Smooth muscle cell of the brain vasculature (primary cell): Measurements from ENCODE around the gene VSX1.

Experiments used
- DNase-seq: peaks from one replicate; pipeline ENCODE4 v3.0.0-alpha.2; 2012; ENCODE audit warnings: low read depth, low spot score

VSX1 gene

DNA sequence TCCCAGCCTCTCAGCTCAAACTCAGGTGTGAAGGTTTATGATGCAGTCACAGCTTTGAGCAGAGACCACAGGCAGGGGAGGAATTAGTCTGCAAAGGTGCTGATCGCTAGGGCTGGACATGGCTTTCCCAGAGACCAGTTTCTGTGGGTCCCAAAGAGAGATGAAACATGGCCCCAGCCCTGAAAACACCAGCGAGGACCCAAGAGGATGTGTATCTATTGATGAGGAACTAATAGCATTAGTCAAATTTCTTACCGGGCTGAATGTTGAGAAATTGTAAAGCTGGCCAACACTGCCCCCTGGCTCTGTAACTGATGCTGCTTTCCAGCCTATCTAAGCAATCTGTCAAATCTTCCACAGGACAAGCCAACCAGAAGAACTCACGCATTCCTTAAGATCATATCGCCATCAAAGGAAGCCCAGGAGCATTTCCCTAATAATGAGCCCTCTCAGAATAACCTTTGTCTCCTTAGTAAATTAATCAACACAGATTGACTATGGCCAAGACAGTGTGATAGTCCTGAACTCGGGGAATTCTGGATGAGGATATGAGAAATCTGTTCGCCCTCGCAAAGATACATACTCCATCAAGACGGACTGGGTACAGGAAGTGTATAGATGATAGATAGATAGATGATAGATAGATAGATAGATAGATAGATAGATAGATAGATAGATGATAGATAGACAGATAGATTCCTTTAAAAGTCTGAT is 16.2 kb downstream of the VSX1 start:
- peak; percentile 32 for DNase-seq

GRCh38 chr20:25065072-25065624 is 16.8 kb downstream of the VSX1 start:
- no peak for DNase-seq

DNA sequence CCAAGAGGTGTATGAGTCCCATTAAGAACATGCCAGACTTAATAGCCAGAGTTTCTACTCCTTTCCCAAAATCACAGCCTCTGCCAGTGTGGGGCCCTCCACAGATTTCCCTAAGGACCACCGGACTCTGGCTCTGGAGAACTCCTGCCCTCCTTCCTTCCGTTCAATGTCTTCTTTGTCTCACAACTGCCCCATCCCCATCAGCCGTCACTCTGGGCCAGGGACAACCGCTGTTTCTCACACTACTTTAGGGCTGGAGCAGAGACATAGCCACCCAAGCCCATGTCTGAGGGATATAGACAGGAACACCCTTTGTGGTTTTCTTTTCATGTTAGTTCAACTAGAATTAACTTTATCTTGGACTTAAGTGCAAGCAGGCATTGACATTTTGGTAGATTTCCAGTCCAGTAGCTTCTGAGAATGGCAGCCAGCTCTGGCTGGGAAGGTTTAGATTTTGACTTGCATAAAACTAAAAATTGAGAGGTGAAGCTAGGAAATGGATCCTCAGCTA is 17.3 kb downstream of the VSX1 start:
- DNase-seq: no peak

DNA sequence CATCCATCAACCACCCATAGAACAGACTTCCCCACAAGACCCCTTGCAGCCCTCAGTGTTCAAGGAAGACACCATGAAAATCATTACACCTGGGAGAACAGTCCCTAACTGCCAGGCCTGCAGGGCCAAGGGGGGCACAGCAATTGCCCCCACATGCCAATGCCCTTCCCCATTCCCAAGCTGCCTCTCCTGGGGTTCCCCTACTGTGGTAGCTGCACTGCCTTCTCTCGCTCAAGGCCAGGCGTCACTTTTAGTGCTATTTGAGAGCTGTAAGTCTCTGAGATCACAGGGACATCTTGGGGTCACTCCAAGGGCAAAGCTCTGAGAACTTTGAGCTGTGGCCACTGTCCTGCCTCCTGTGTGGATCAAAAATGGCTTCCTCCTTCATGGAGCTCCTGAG is 18.0 kb downstream of the VSX1 start:
- DNase-seq: no peak

DNA sequence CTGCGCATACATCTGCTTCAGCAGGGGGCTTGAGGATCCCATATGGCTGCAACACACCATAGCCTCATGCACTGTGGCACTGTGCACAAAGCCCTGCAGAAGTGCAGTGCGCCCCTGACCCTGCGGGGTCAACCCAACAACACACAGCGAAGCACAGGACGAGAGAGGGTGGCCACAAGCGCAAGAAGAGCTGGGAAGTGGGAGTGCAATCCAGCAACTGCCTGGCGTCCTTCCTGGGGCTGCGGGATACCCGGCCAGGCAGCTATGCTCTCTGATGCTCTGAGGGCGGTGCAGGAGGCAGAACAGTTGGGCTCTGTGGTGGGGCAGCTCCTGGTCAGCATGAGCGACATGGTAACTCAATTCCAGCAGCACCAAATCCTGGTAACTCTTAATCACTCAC is 18.4 kb downstream of the VSX1 start:
- DNase-seq: no peak

GRCh38 chr20:25062841-25063240 is 19.1 kb downstream of the VSX1 start:
- DNase-seq: no peak

- DNase-seq: no peak
These were observed 20.0 kb downstream of the VSX1 start for GRCh38 chr20:25061821-25062530.

GRCh38 chr20:25061103-25061799 is 20.7 kb downstream of the VSX1 start:
- DNase-seq: no peak

- DNase-seq: no peak
These were observed 22.0 kb downstream of the VSX1 start for GRCh38 chr20:25059866-25060465.

DNA sequence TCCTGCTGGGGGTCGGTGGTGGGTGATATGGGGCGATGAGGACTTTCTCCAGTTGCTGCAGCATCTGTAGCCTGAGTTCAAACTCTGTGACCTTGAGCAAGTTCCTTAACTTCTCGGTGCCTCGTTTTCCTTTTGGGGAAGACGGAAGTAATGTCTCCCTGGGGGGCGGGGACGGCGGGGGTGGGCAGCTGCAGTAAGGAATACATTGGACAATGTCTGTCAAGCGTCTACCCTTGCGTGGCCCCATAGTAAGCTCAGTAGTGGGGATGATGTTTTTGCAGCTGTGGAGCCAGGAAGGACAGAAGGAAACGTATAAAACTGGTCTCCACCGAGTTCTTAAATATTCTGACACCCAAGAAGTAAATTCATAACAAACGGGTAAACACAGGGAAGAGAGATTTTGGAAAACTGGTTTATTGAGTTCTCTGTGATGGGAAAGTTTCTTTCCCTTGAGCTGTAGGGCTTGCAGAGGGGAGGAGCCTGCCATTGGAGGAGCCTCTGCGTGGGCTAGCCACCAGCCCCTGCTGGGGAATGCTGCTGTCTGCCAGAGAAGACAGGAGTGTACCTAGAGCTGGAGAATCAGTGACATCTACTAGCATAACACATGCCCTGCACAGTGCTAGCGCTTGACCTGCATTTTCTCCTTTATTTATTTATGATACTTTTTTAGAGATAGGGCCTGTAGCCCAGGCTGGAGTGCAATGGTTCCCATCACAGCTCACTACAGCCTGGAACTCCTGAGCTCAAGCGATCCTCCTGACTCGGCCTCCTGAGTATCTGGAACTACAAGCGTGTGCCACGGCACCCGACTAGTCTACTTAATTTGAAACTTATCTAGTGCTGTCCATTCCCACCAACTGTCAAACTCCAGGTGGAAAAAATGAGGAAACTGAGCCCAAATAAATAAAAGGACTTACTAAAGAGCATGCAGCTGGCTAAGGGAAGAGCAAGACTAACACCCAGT is 22.8 kb downstream of the VSX1 start:
- no peak for DNase-seq

GRCh38 chr20:25058051-25058846 is 23.7 kb downstream of the VSX1 start, which contains the start of gene ACSS1:
ACSS1 (minus strand) TSS chr20:25058139; CDS start chr20:25058102, 37 bp downstream.
- no peak for DNase-seq

- no peak for DNase-seq
These were observed 24.5 kb downstream of the VSX1 start for GRCh38 chr20:25057234-25058050.

GRCh38 chr20:25056690-25057233 is 25.2 kb downstream of the VSX1 start:
- no peak for DNase-seq

DNA sequence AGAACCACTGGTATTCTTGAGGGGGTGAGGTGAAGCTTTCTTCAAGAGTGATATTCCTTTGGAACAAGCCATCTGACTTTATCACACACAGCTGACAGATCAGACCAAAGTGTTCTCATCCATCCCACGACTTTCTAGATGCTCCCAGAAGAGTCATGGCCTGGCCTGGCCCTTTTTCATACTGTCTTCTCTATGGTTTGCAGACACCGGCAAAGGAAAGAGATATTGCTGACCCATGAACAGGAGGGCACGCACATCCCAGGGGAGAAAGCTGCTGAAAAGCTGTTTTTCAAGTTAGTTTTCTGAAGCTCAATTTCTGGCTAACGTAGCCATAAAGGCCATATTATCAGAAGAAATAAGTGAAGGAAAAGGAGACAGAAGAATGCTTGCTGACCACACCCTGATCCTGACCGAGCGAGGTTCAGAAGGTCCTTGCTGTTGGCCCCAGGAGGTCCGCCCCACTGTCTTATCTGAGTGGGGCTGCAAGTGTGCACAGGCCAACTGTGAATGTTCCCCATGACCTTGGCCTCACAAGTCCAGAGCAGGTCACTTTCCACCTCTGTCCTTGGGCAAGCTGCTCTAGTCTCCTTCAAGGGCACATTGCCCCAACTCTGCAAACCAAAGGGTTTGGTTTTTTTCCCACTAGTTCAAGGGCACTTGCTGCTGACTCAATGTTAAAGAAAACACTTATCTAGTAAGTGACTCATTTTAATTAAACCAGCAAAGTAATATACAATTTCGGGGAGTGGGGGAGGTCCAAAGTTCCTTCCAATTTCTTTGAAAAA is 26.0 kb downstream of the VSX1 start:
- DNase-seq: no peak

DNA sequence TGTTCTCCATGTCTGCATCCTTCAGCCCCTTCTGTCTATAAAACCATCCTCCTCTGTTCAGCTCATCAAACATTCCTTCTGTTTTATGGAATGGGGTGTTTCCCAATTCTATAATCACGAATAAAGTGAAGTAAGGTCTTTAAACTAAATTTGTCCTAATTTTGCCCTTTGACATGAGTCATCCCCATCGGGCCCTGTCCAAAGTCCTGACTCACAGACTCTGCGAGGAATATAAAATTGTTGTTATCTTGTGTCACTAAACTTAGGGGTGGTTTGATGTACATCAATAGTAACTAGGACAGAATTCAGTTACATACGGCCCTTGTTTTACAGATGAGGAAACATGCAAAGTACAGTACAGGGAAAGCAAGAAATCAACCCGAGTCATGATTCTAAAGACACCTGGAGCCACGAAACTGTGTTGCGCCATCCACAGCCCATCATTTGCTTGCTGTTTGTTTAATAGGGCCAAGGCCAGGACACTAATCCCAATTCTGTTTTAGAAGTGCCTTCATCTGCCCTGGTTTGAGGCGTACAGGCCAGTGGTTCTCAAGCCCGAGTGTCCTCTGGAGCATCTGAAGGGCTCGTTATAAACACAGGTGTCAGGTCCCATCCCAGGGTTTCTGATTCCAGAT is 26.8 kb downstream of the VSX1 start:
- no peak for DNase-seq

- DNase-seq: no peak
These were observed 27.7 kb downstream of the VSX1 start for GRCh38 chr20:25054096-25054820.
